Activated CD8-positive, alpha-beta memory T cell treated with anti-CD3 and anti-CD28 coated beads for 4 hours (primary cell): ENCODE data around the gene TADA3.

Experiments used
- DNase-seq, 2 donors: peaks; one replicate each; pipeline ENCODE4 v3.0.0-alpha.2; 2020; ENCODE audit warnings: low read depth in 2 of 2

The TADA3 gene

GRCh38 chr3:9792405-9793160 lies at the start of gene TADA3, which contains the start of gene ARPC4:
TADA3 (minus strand) TSS chr3:9792473; CDS start chr3:9791466, 1,007 bp downstream.
ARPC4 (plus strand) TSS chr3:9793082; CDS start chr3:9793122, 40 bp downstream.
- peak; percentile 83 to 91 for DNase-seq

GRCh38 chr3:9841015-9841414 lies 48.7 kb upstream of the TADA3 start:
- no peak for DNase-seq

- DNase-seq, result no peak
These were observed 46.6 kb upstream of the TADA3 start for GRCh38 chr3:9838856-9839255.

- no peak for DNase-seq
These were observed 45.7 kb upstream of the TADA3 start for GRCh38 chr3:9837701-9838582.

DNA sequence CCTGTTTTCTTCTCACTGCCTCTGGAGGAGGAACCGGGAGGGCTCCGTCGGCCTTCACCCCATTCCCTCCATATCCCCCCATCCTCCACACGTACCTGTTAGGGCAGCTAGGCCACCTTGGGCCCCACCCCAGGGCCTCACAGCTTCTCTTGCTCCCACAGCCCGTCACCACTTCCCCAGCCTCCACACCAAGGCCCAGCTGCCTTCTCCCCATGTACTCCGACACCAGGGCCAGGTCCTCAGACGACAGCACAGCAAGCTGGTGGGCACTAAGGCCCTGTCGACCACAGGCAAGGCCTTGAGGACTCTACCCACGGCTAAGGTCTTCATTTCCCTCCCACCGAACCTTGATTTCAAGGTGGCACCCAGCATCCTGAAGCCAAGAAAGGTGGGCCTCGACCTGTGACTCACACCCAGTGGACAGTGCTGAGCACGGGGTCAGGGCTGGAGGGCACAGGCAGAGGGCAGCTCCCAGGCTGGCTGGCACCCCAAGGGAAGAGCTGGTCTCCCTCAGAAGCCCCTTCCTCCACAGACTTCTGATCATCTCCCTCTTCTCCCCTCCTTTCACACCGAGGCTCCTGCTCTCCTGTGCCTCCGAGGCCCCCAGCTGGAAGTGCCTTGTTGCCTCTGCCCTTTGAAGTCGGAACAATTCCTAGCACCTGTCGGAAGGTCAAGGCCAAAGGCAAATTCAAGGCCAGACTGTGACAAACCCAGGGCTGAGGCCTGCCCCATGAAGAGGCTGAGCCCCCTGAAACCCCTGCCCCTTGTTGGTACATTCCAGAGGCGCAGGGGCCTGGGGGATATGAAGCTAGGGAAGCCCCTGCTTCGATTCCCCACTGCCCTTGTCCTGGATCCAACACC lies 42.5 kb upstream of the TADA3 start:
- no peak for DNase-seq

DNA sequence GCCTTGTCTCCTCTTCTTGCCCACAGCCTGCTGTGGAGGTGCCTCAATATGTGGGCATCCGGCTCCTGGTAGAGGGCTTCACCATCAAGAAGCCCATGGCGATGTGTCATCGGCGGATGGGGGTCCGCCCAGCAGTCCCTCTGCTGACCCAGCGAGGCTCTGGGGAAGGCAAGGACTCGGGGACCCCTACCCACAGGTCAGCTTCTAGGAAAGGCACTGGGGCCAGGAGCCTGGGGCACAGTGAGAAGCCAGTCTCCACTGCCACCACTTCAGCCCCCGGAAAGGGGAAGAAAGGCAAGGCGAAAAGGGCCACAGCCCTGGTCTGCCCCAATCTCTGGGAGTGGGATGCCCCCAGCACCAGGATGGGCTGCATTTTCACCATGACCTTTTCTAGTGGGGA lies 40.8 kb upstream of the TADA3 start:
- DNase-seq, result no peak

- no peak for DNase-seq
These were observed 39.0 kb upstream of the TADA3 start for GRCh38 chr3:9831253-9831652.

DNA sequence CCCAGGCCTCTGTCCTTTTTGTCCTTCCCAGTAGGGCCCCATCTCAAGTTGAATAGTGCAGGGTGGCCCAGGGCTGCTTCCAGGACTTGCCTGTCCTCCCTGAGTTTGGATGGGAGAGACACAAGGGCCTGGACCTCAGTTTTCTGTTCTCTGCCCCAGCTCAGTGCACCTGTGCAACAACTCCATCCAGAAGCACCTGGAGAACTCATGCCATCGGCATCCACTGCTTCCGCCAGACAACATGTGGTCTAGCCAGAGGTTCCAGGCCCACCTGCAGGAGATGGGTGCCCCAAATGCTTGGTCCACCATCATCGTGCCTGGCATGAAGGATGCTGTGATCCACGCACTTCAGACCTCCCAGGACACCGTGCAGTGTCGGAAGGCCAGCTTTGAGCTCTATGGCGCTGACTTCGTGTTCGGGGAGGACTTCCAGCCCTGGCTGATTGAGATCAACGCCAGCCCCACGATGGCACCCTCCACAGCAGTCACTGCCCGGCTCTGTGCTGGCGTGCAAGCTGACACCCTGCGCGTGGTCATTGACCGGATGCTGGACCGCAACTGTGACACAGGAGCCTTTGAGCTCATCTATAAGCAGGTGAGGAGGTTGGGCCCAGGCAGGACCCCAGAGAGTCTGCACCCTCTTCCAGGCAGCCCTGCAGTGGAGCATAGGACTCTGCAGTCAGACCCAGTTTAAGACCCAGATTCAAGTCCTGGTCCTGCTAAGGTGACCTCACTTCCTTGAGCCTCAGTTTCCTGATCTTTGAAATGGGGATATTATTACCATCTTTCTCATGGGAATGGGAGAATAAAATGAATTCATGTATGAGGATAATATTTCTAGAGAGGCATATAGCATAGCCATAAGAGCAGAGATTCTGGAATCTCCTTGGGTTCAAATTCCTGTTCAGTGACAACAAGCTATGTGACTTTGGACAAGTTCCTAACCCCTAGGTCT lies 36.8 kb upstream of the TADA3 start:
- no peak for DNase-seq

- DNase-seq, result no peak
These were observed 34.7 kb upstream of the TADA3 start for GRCh38 chr3:9826815-9827573.

DNA sequence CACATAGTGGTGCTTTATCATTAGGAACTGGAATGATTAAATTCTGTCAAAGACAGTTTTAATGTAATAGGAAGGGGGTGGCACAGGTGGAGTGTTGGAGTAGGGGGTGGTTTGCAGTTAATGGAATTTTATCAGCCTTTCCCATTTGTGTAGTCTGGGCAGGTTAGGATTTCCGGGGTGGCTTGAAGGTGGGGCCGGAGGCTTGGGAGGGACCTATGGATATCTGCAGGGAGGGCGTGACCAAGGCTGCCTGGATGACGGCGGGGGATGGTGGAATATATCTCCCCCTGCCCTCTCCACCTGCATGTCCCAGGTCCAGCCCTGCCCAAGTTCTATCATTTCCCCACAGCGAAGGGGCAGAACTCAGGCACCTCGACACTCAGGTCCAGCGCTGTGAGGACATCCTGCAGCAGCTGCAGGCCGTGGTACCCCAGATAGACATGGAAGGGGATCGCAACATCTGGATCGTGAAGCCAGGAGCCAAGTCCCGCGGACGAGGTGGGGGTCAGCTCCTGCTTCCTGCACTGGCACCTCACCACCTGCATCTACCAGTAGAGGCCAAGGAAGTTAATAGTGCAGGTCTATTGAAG lies 33.3 kb upstream of the TADA3 start:
- no peak for DNase-seq

- DNase-seq, result no peak
These were observed 28.7 kb upstream of the TADA3 start for GRCh38 chr3:9820946-9821345.

GRCh38 chr3:9820543-9820942 lies 28.3 kb upstream of the TADA3 start:
- DNase-seq, result no peak

- no peak for DNase-seq
These were observed 26.5 kb upstream of the TADA3 start for GRCh38 chr3:9818666-9819335.

- no peak for DNase-seq
These were observed 25.2 kb upstream of the TADA3 start for GRCh38 chr3:9817436-9817835.

GRCh38 chr3:9815986-9816385 lies 23.7 kb upstream of the TADA3 start:
- DNase-seq, result no peak

DNA sequence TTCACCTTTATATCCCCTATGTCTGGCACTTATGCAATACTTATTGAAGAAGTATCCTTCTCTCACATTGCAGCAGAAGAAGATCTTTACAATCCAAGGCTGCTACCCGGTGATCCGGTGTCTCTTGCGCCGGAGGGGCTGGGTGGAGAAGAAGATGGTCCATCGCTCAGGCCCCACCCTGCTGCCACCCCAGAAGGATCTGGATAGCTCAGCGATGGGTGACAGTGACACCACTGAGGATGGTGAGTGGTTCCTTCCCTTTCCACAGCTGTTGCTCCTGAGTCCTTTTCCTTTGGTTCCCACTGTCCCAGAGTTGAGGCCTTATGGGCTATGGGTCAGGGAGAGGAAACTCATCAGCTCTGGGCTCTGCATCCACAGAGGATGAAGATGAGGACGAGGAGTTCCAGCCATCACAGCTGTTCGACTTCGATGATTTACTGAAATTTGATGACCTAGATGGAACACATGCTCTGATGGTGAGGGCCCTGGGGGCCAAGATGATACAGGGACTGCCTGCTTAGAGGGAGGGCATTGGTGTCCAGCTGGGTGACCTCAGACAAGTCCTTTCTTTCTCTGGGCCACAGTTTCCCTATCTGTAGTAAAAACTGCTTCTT lies 20.7 kb upstream of the TADA3 start:
- no peak for DNase-seq

GRCh38 chr3:9810846-9811245 lies 18.6 kb upstream of the TADA3 start:
- no peak for DNase-seq

- no peak for DNase-seq
These were observed 18.1 kb upstream of the TADA3 start for GRCh38 chr3:9810433-9810770.
